HUES6 (cell line): ENCODE measurements around the gene CCDC88C.

Source experiments
- H3K27ac ChIP-seq: 2 replicates; pipeline ENCODE4 v1.7.0; 2013; ENCODE audit warnings: low read depth, mild to moderate bottlenecking, low read length, inconsistent platforms
- H3K27me3 ChIP-seq: 2 replicates; pipeline ENCODE4 v1.6.1; 2013; ENCODE audit warnings: low read length; ENCODE audit not compliant: control insufficient read depth, insufficient read depth
- H3K36me3 ChIP-seq: 2 replicates; pipeline ENCODE4 v1.6.1; 2013; ENCODE audit warnings: low read length; ENCODE audit not compliant: control insufficient read depth, insufficient read depth
- H3K4me1 ChIP-seq: 2 replicates; pipeline ENCODE4 v1.6.1; 2013; ENCODE audit warnings: low read length; ENCODE audit not compliant: control insufficient read depth, insufficient read depth
- H3K4me3 ChIP-seq: 2 replicates; pipeline ENCODE4 v1.5.1; 2013; ENCODE audit warnings: low read depth, low read length
- H3K9ac ChIP-seq: one replicate; pipeline ENCODE4 v1.6.1; 2013; ENCODE audit warnings: mild to moderate bottlenecking, low read length
- H3K9me3 ChIP-seq: 2 replicates; pipeline ENCODE4 v1.6.1; 2013; ENCODE audit warnings: low read depth, low read length; ENCODE audit not compliant: control insufficient read depth, insufficient read depth

Gene CCDC88C

GRCh38 chr14:91321131-91321530, 96.5 kb downstream of the CCDC88C start:
- Histone ChIP-seq H3K36me3 (peaks cover 58% of the 10 kb centered on the region), H3K27me3 (no peaks in the 10 kb centered on the region), H3K4me1 (peaks cover 12% of the 10 kb centered on the region; the same call in 1 of the 2 replicates), H3K4me3 (no peak overlapping the region), H3K9ac (no peak overlapping the region), H3K9me3 (0 out of 2 replicates have a peak, but pooled peaks cover under 1% of the 10 kb centered on the region), H3K27ac (no peak overlapping the region)

GRCh38 chr14:91320266-91320665, 97.4 kb downstream of the CCDC88C start:
- peaks cover 9% of the 10 kb centered on the region for H3K9me3 ChIP-seq
- peaks cover 67% of the 10 kb centered on the region for H3K36me3 ChIP-seq
- H3K9ac ChIP-seq: no peak overlapping the region
- H3K27ac ChIP-seq: no peak overlapping the region
- no peak overlapping the region for H3K4me3 ChIP-seq
- peaks cover 12% of the 10 kb centered on the region; the same call in 1 of the 2 replicates for H3K4me1 ChIP-seq
- H3K27me3 ChIP-seq: no peaks in the 10 kb centered on the region

- H3K27me3 ChIP-seq: no peaks in the 10 kb centered on the region
- peaks cover 23% of the 10 kb centered on the region for H3K9me3 ChIP-seq
- no peak overlapping the region for H3K4me3 ChIP-seq
- H3K36me3 ChIP-seq: peaks cover 74% of the 10 kb centered on the region
- no peak overlapping the region for H3K27ac ChIP-seq
- no peak overlapping the region for H3K9ac ChIP-seq
- H3K4me1 ChIP-seq: peaks cover 3% of the 10 kb centered on the region; the same call in 1 of the 2 replicates
Observed at GRCh38 chr14:91318911-91319310, 98.7 kb downstream of the CCDC88C start.

- Histone ChIP-seq H3K27ac (no peak overlapping the region), H3K4me3 (no peak overlapping the region), H3K4me1 (no peaks in the 10 kb centered on the region), H3K9me3 (peaks cover 35% of the 10 kb centered on the region), H3K36me3 (peaks cover 86% of the 10 kb centered on the region), H3K9ac (no peak overlapping the region), H3K27me3 (no peaks in the 10 kb centered on the region)
Observed at GRCh38 chr14:91317381-91318308, 100.0 kb downstream of the CCDC88C start.

GRCh38 chr14:91316761-91317160, 100.9 kb downstream of the CCDC88C start:
- Histone ChIP-seq H3K4me3 (no peak overlapping the region), H3K27ac (no peak overlapping the region), H3K9me3 (peaks cover 36% of the 10 kb centered on the region), H3K9ac (no peak overlapping the region), H3K36me3 (peaks cover 84% of the 10 kb centered on the region), H3K4me1 (no peaks in the 10 kb centered on the region), H3K27me3 (no peaks in the 10 kb centered on the region)

GRCh38 chr14:91315844-91316267, 101.8 kb downstream of the CCDC88C start:
- peaks cover 86% of the 10 kb centered on the region for H3K36me3 ChIP-seq

GRCh38 chr14:91313852-91314251, 103.8 kb downstream of the CCDC88C start:
- H3K27me3 ChIP-seq: no peaks in the 10 kb centered on the region
- no peak overlapping the region for H3K27ac ChIP-seq
- peaks cover 36% of the 10 kb centered on the region for H3K9me3 ChIP-seq
- no peaks in the 10 kb centered on the region for H3K4me1 ChIP-seq
- peaks cover 85% of the 10 kb centered on the region for H3K36me3 ChIP-seq
- H3K4me3 ChIP-seq: no peak overlapping the region
- H3K9ac ChIP-seq: no peak overlapping the region

More at GRCh38 chr14:91315844-91316267, 101.8 kb downstream of the CCDC88C start:
- Histone ChIP-seq H3K9me3 (peaks cover 36% of the 10 kb centered on the region), H3K4me3 (no peak overlapping the region), H3K4me1 (no peaks in the 10 kb centered on the region), H3K27ac (no peak overlapping the region), H3K9ac (no peak overlapping the region), H3K27me3 (no peaks in the 10 kb centered on the region)

- Histone ChIP-seq H3K9me3 (peaks cover 36% of the 10 kb centered on the region), H3K9ac (no peak overlapping the region), H3K4me3 (no peak overlapping the region), H3K4me1 (no peaks in the 10 kb centered on the region), H3K27me3 (no peaks in the 10 kb centered on the region), H3K27ac (no peak overlapping the region), H3K36me3 (peaks cover 87% of the 10 kb centered on the region)
Observed at GRCh38 chr14:91313154-91313850, 104.3 kb downstream of the CCDC88C start.

- no peak overlapping the region for H3K4me3 ChIP-seq
- no peak overlapping the region for H3K9ac ChIP-seq
- peaks cover 11% of the 10 kb centered on the region for H3K4me1 ChIP-seq
- no peaks in the 10 kb centered on the region for H3K27me3 ChIP-seq
- no peak overlapping the region for H3K27ac ChIP-seq
- H3K9me3 ChIP-seq: peaks cover 36% of the 10 kb centered on the region
- peaks cover 87% of the 10 kb centered on the region for H3K36me3 ChIP-seq
Observed at GRCh38 chr14:91311284-91311662, 106.3 kb downstream of the CCDC88C start.

GRCh38 chr14:91310606-91311283, 106.9 kb downstream of the CCDC88C start:
- H3K27me3 ChIP-seq: no peaks in the 10 kb centered on the region
- H3K36me3 ChIP-seq: peaks cover 82% of the 10 kb centered on the region
- H3K9ac ChIP-seq: no peak overlapping the region
- H3K4me1 ChIP-seq: peaks cover 17% of the 10 kb centered on the region
- no peak overlapping the region for H3K27ac ChIP-seq
- no peak overlapping the region for H3K4me3 ChIP-seq
- H3K9me3 ChIP-seq: peaks cover 31% of the 10 kb centered on the region
